Ectodermal cell (in vitro differentiated cells): Measurements from ENCODE around the gene PPP3CA.

Experiments
- H3K27ac ChIP-seq: 2 replicates; pipeline ENCODE4 v1.7.0; 2013; ENCODE audit warnings: mild to moderate bottlenecking, low read depth, low read length; ENCODE audit not compliant: insufficient read depth, poor library complexity, severe bottlenecking
- H3K27me3 ChIP-seq: 2 replicates; pipeline ENCODE4 v1.7.0; 2013; ENCODE audit warnings: mild to moderate bottlenecking, low read length; ENCODE audit not compliant: insufficient read depth, control insufficient read depth, poor library complexity, severe bottlenecking
- H3K36me3 ChIP-seq: one replicate; pipeline ENCODE4 v1.7.0; 2013; ENCODE audit warnings: low read length; ENCODE audit not compliant: control insufficient read depth, insufficient read depth
- H3K4me1 ChIP-seq: one replicate; pipeline ENCODE4 v1.7.0; 2013; ENCODE audit warnings: low read length; ENCODE audit not compliant: control insufficient read depth, insufficient read depth
- H3K4me3 ChIP-seq: 2 replicates; pipeline ENCODE4 v1.7.0; 2013; ENCODE audit warnings: low read depth, low read length, control low read depth; ENCODE audit not compliant: insufficient read depth
- H3K9me3 ChIP-seq: 2 replicates; pipeline ENCODE4 v1.7.0; 2013; ENCODE audit warnings: mild to moderate bottlenecking, low read length, moderate library complexity; ENCODE audit not compliant: control insufficient read depth
- WGBS, 2 experiments: methylation state at CpG; one replicate each; pipeline ENCODE4 v1.1.7; 2013; ENCODE audit warnings: missing lambda C conversion rate in 2 of 2; 5-methylcytosine and 5-hydroxymethylcytosine counted together

PPP3CA gene

GRCh38 chr4:101307899-101308298 lies 39.4 kb downstream of the PPP3CA start:
- H3K4me3 ChIP-seq: no peak overlapping the region
- H3K4me1 ChIP-seq: no peaks in the 10 kb centered on the region
- H3K27me3 ChIP-seq: no peaks in the 10 kb centered on the region
- no peaks in the 10 kb centered on the region for H3K9me3 ChIP-seq
- no peaks in the 10 kb centered on the region for H3K36me3 ChIP-seq
- H3K27ac ChIP-seq: no peak overlapping the region
- WGBS, 2 experiments: 92% methylated on average over 2 of the region's 2 CpGs; no CpG with 5 or more reads in 1 of the 2 experiments

GRCh38 chr4:101306764-101307615 lies 40.3 kb downstream of the PPP3CA start:
- WGBS, 2 experiments: 84 to 93% methylated on average over 4 of the region's 4 CpGs
- H3K27ac ChIP-seq: no peak overlapping the region
- H3K4me3 ChIP-seq: no peak overlapping the region
- no peaks in the 10 kb centered on the region for H3K4me1 ChIP-seq
- no peaks in the 10 kb centered on the region for H3K9me3 ChIP-seq
- H3K36me3 ChIP-seq: no peaks in the 10 kb centered on the region
- H3K27me3 ChIP-seq: no peaks in the 10 kb centered on the region

GRCh38 chr4:101306225-101306624 lies 41.1 kb downstream of the PPP3CA start:
- Histone ChIP-seq H3K9me3 (no peaks in the 10 kb centered on the region), H3K36me3 (no peaks in the 10 kb centered on the region), H3K4me1 (no peaks in the 10 kb centered on the region), H3K4me3 (no peak overlapping the region), H3K27me3 (no peaks in the 10 kb centered on the region), H3K27ac (no peak overlapping the region)
- WGBS, 2 experiments: 96% methylated on average over 2 to 3 of the region's 3 CpGs

GRCh38 chr4:101304916-101305315 lies 42.4 kb downstream of the PPP3CA start:
- H3K27ac ChIP-seq: no peak overlapping the region
- WGBS, 2 experiments: 49 to 71% methylated on average over 2 of the region's 2 CpGs

GRCh38 chr4:101299899-101300540 lies 47.3 kb downstream of the PPP3CA start:
- H3K4me3 ChIP-seq: no peak overlapping the region
- 91 to 100% methylated on average over 2 to 3 of the region's 3 CpGs for WGBS, 2 experiments
- no peaks in the 10 kb centered on the region for H3K36me3 ChIP-seq

More at GRCh38 chr4:101304916-101305315, 42.4 kb downstream of the PPP3CA start:
- Histone ChIP-seq H3K36me3 (no peaks in the 10 kb centered on the region), H3K4me1 (no peaks in the 10 kb centered on the region), H3K27me3 (no peaks in the 10 kb centered on the region), H3K9me3 (no peaks in the 10 kb centered on the region), H3K4me3 (no peak overlapping the region)

GRCh38 chr4:101299021-101299420 lies 48.3 kb downstream of the PPP3CA start:
- Histone ChIP-seq H3K9me3 (no peaks in the 10 kb centered on the region), H3K27ac (no peak overlapping the region), H3K4me1 (no peaks in the 10 kb centered on the region), H3K4me3 (no peak overlapping the region), H3K36me3 (no peaks in the 10 kb centered on the region), H3K27me3 (no peaks in the 10 kb centered on the region)
- 97 to 100% methylated on average over 2 of the region's 2 CpGs for WGBS, 2 experiments

More at GRCh38 chr4:101299899-101300540, 47.3 kb downstream of the PPP3CA start:
- no peak overlapping the region for H3K27ac ChIP-seq
- H3K4me1 ChIP-seq: no peaks in the 10 kb centered on the region
- H3K9me3 ChIP-seq: no peaks in the 10 kb centered on the region
- no peaks in the 10 kb centered on the region for H3K27me3 ChIP-seq

GRCh38 chr4:101295691-101296090 lies 51.6 kb downstream of the PPP3CA start:
- Histone ChIP-seq H3K27ac (no peak overlapping the region), H3K9me3 (no peaks in the 10 kb centered on the region), H3K4me1 (no peaks in the 10 kb centered on the region), H3K36me3 (no peaks in the 10 kb centered on the region), H3K4me3 (no peak overlapping the region), H3K27me3 (no peaks in the 10 kb centered on the region)

GRCh38 chr4:101294597-101294996 lies 52.7 kb downstream of the PPP3CA start:
- Histone ChIP-seq H3K27me3 (no peaks in the 10 kb centered on the region), H3K9me3 (no peaks in the 10 kb centered on the region), H3K4me1 (no peaks in the 10 kb centered on the region), H3K36me3 (no peaks in the 10 kb centered on the region), H3K4me3 (no peak overlapping the region), H3K27ac (no peak overlapping the region)
- WGBS, 2 experiments: 83 to 100% methylated on average over 1 to 3 of the region's 3 CpGs

- Histone ChIP-seq H3K27ac (no peak overlapping the region), H3K4me3 (no peak overlapping the region), H3K9me3 (no peaks in the 10 kb centered on the region), H3K36me3 (no peaks in the 10 kb centered on the region), H3K4me1 (peaks cover 4% of the 10 kb centered on the region), H3K27me3 (no peaks in the 10 kb centered on the region)
- WGBS, 2 experiments: 90 to 98% methylated on average over 2 of the region's 2 CpGs
Measured at GRCh38 chr4:101292901-101293300, 54.4 kb downstream of the PPP3CA start.

- H3K36me3 ChIP-seq: no peaks in the 10 kb centered on the region
- 86 to 89% methylated on average over 3 to 4 of the region's 4 CpGs for WGBS, 2 experiments
- H3K27me3 ChIP-seq: no peaks in the 10 kb centered on the region
- H3K4me1 ChIP-seq: peaks cover 5% of the 10 kb centered on the region
- no peak overlapping the region for H3K27ac ChIP-seq
- H3K4me3 ChIP-seq: no peak overlapping the region
- no peaks in the 10 kb centered on the region for H3K9me3 ChIP-seq
Measured at GRCh38 chr4:101292214-101292613, 55.1 kb downstream of the PPP3CA start.
